Keratinocyte (primary cell): ENCODE results near the gene MLPH. TPM values are rescaled to one million over a fixed set of nuclear protein-coding genes. Genes with fewer than 3 reads are reported as not detected.

Experiments used
- DNase-seq: peaks from one replicate; pipeline ENCODE4 v3.0.0-alpha.2; 2011; ENCODE audit warnings: low read depth, missing footprints, low spot score
- FAIRE-seq: peaks from 2 replicates; lab custom pipeline; 2011; peaks lifted over from hg19 to GRCh38; lab: Jason Lieb, UNC
- H2AFZ ChIP-seq: 2 replicates; pipeline ENCODE4 v1.6.0; 2012; ENCODE audit warnings: low read length, control low read depth, inconsistent platforms; ENCODE audit not compliant: control insufficient read depth
- H3K27ac ChIP-seq: 2 replicates; pipeline ENCODE4 v1.5.1; 2011; ENCODE audit warnings: low read length; ENCODE audit not compliant: control insufficient read depth, insufficient read depth
- H3K27me3 ChIP-seq: 3 replicates; pipeline ENCODE4 v1.6.0; 2011; ENCODE audit warnings: low read length; ENCODE audit not compliant: control insufficient read depth, insufficient read depth; ENCODE audit errors: extremely low read depth
- H3K36me3 ChIP-seq, 2 experiments: 2 replicates in 1 of 2; 3 replicates in 1 of 2; pipeline ENCODE4 v1.5.1; 2011; ENCODE audit warnings: low read length in 2 of 2, mild to moderate bottlenecking in 1 of 2; ENCODE audit not compliant: control insufficient read depth in 2 of 2, insufficient read depth in 2 of 2; ENCODE audit errors: extremely low read depth in 1 of 2
- H3K4me1 ChIP-seq: 3 replicates; pipeline ENCODE4 v1.5.1; 2011; ENCODE audit warnings: low read length; ENCODE audit not compliant: control insufficient read depth, insufficient read depth; ENCODE audit errors: extremely low read depth
- H3K4me2 ChIP-seq: 3 replicates; pipeline ENCODE4 v1.6.0; 2011; ENCODE audit warnings: low read depth, low read length; ENCODE audit not compliant: control insufficient read depth, insufficient read depth; ENCODE audit errors: extremely low read depth
- H3K4me3 ChIP-seq, 3 experiments: fragments of 200-600 bp in 1 of 3; sonication (generic) in 1 of 3; 2 replicates in 2 of 3; 3 replicates in 1 of 3; pipeline ENCODE4 v1.5.1; 2011 to 2016; ENCODE audit warnings: low read length in 3 of 3, mild to moderate bottlenecking in 3 of 3, control low read depth in 2 of 3, inconsistent platforms in 1 of 3, low read depth in 1 of 3, mixed read lengths in 1 of 3, mixed run types in 1 of 3, moderate library complexity in 1 of 3; ENCODE audit not compliant: control insufficient read depth in 2 of 3, insufficient read depth in 2 of 3; ENCODE audit errors: extremely low read depth in 1 of 3
- H3K79me2 ChIP-seq: 2 replicates; pipeline ENCODE4 v1.6.0; 2012; ENCODE audit warnings: low read length; ENCODE audit not compliant: control insufficient read depth, insufficient read depth
- H3K9ac ChIP-seq: 3 replicates; pipeline ENCODE4 v1.6.0; 2011; ENCODE audit warnings: low read length; ENCODE audit not compliant: control insufficient read depth, insufficient read depth; ENCODE audit errors: extremely low read depth
- H3K9me1 ChIP-seq: 3 replicates; pipeline ENCODE4 v1.6.0; 2011; ENCODE audit warnings: low read length; ENCODE audit not compliant: control insufficient read depth, insufficient read depth; ENCODE audit errors: extremely low read depth
- H3K9me3 ChIP-seq: 2 replicates; pipeline ENCODE4 v1.5.1; 2012; ENCODE audit warnings: low read depth, low read length; ENCODE audit not compliant: control insufficient read depth
- H4K20me1 ChIP-seq: 3 replicates; pipeline ENCODE4 v1.6.0; 2011; ENCODE audit warnings: low read length; ENCODE audit not compliant: control insufficient read depth, insufficient read depth; ENCODE audit errors: extremely low read depth
- EZH2 ChIP-seq: IDR thresholded peaks from one replicate; pipeline ENCODE4 v1.6.1; 2012; ENCODE audit warnings: inconsistent platforms, mild to moderate bottlenecking, low read length, moderate library complexity
- dilution Hi-C: fragments of 300-500 bp; cut with MboI; formaldehyde crosslinking; loops from one replicate; pipeline ENCODE4 v1.7.0; 2020; ENCODE audit warnings: low sequenced_read_pairs; ENCODE audit not compliant: extremely low pct_ligation_motif_present
- polyA plus RNA-seq, 5 experiments: library from polyadenylated mRNA; depleted of rRNA in 3 of 5; stranded (reverse) in 3 of 5; stranded (forward) in 1 of 5; unstranded in 1 of 5; fragments of >200 nt; gene quantifications; 1 replicate in 1 of 5; 2 replicates in 3 of 5; 3 replicates in 1 of 5; pipeline versions ENCODE4 v1.2.1 to v1.2.3, GENCODE V29; 2011 to 2012; ENCODE audit warnings: missing spikeins in 2 of 5, low read depth in 1 of 5, low replicate concordance in 1 of 5
- TF ChIP-seq, protein P1 (sequence below), 3 experiments: IDR thresholded peaks in 1 of 3; conservative IDR thresholded peaks in 1 of 3; optimal IDR thresholded peaks in 1 of 3; 2 replicates in 2 of 3; 3 replicates in 1 of 3; pipeline versions ENCODE3 to v1.5.1; 2011; ENCODE audit warnings: low read length in 3 of 3, mild to moderate bottlenecking in 3 of 3, moderate library complexity in 2 of 3, control low read depth in 1 of 3, inconsistent platforms in 1 of 3; ENCODE audit not compliant: insufficient read depth in 2 of 3; ENCODE audit errors: extremely low read depth in 1 of 3

The MLPH gene
- polyA plus RNA-seq, 1 donor (not counting 4 experiments of a cell fraction or from before 2014, with no cell fraction given) = 0.67 TPM

DNA sequence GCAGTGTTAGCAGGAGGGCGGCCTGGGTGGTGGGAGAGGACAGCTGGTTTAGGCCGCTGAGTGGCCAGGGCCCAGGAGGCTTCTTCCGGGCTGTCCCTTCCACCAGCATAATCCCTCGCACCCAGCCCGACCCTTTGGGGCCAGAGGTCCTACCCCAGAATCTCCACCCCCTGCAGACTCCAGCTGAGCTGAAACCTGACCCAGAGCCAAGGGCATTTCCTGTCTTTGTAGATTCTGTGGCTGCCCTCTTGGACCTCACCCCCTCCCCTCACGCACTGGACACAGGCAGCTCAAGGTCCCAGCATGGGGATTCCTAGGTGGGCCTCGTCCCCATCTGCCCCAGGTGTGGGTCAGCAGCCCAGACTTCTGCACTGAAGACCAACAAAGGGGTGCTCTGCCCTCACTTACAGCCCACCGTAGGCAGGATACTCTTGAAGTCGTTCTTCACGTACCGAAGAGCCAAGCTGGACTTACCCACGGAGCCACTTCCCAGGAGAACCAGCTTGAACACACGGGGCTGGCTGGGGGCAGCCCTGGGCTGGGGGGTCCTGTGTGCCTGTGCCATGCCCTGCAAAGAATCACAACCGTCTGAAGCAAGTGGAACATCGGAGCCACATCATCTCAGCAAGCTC lies 98.7 kb downstream of the MLPH start:
- TF ChIP-seq, protein P1, sequence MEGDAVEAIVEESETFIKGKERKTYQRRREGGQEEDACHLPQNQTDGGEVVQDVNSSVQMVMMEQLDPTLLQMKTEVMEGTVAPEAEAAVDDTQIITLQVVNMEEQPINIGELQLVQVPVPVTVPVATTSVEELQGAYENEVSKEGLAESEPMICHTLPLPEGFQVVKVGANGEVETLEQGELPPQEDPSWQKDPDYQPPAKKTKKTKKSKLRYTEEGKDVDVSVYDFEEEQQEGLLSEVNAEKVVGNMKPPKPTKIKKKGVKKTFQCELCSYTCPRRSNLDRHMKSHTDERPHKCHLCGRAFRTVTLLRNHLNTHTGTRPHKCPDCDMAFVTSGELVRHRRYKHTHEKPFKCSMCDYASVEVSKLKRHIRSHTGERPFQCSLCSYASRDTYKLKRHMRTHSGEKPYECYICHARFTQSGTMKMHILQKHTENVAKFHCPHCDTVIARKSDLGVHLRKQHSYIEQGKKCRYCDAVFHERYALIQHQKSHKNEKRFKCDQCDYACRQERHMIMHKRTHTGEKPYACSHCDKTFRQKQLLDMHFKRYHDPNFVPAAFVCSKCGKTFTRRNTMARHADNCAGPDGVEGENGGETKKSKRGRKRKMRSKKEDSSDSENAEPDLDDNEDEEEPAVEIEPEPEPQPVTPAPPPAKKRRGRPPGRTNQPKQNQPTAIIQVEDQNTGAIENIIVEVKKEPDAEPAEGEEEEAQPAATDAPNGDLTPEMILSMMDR (optimal IDR thresholded peaks at IDR 0.05 in 1 of 3, IDR thresholded peaks at IDR 0.05 in 1 of 3, conservative IDR thresholded peaks at IDR 0.05 in 1 of 3; ENCODE audit: extremely low read depth in 1 of 3, insufficient read depth in 2 of 3, low read length in 3 of 3) = no peak
- no peak for TF ChIP-seq EZH2
- FAIRE-seq (no peak), DNase-seq (no peak)
- H3K9me1 ChIP-seq = no peaks in the 10 kb centered on the region
- H3K4me1 ChIP-seq = peaks cover 8% of the 10 kb centered on the region
- no peaks in the 10 kb centered on the region for H4K20me1 ChIP-seq
- H3K27ac ChIP-seq = no peak overlapping the region
- no peaks in the 10 kb centered on the region for H3K79me2 ChIP-seq
- no peak overlapping the region for H3K4me3 ChIP-seq
- H3K4me2 ChIP-seq = no peak overlapping the region
- dilution Hi-C loops = no loop called here
- H2AFZ ChIP-seq = no peak overlapping the region
- H3K9ac ChIP-seq = no peak overlapping the region
- no peaks in the 10 kb centered on the region for H3K27me3 ChIP-seq
- H3K9me3 ChIP-seq = no peaks in the 10 kb centered on the region
- H3K36me3 ChIP-seq = no peaks in the 10 kb centered on the region

DNA sequence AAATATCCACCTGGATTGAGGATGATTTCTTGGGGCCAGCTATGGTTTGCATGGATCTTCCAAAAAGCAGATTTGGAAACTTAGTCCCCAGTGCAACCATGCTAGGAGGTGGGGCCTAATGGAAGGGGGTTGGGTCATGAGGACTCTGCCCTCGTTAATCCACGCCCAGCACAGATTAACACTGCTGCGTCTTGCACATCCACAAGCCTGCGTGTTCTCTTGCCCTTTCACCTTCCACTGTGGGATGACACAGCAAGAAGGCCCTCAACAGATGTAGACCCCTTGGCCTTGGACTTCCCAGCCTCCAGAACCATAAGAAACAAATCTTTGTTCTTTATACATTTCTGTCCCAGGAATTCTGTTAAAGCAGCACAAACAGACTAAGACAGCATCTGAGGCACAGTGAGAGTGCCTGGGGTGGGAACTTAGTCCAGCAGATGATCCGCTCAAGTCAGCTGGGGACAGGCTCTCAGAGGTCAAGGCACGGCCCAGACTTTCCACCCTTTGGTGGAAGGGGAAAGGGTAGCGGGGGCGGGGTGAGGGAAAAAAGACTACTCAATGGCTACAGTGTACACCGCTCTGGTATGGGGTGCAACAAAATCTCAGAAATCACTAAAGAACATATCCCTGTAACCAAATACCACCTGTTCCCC lies 101.1 kb downstream of the MLPH start:
- H3K27me3 ChIP-seq = no peaks in the 10 kb centered on the region
- H2AFZ ChIP-seq = no peak overlapping the region
- no peak overlapping the region for H3K4me3 ChIP-seq
- H3K79me2 ChIP-seq = no peaks in the 10 kb centered on the region
- no peaks in the 10 kb centered on the region for H3K36me3 ChIP-seq
- FAIRE-seq (no peak), DNase-seq (no peak)
- H4K20me1 ChIP-seq = no peaks in the 10 kb centered on the region
- H3K27ac ChIP-seq = no peak overlapping the region
- H3K9me1 ChIP-seq = no peaks in the 10 kb centered on the region
- dilution Hi-C loops = no loop called here
- no peaks in the 10 kb centered on the region for H3K9me3 ChIP-seq
- H3K4me1 ChIP-seq = peaks cover 19% of the 10 kb centered on the region
- H3K4me2 ChIP-seq = no peak overlapping the region
- TF ChIP-seq EZH2 = no peak
- TF ChIP-seq, protein P1 (optimal IDR thresholded peaks at IDR 0.05 in 1 of 3, IDR thresholded peaks at IDR 0.05 in 1 of 3, conservative IDR thresholded peaks at IDR 0.05 in 1 of 3; ENCODE audit: extremely low read depth in 1 of 3, insufficient read depth in 2 of 3, low read length in 3 of 3) = no peak
- H3K9ac ChIP-seq = no peak overlapping the region
